ENCODE results near the gene GOT2.
"Not testable (repeated sequence)": the region's sequence is repeated elsewhere in the genome, so short reads cannot be mapped to it uniquely, and the experiment has no call there.

The GOT2 gene

DNA sequence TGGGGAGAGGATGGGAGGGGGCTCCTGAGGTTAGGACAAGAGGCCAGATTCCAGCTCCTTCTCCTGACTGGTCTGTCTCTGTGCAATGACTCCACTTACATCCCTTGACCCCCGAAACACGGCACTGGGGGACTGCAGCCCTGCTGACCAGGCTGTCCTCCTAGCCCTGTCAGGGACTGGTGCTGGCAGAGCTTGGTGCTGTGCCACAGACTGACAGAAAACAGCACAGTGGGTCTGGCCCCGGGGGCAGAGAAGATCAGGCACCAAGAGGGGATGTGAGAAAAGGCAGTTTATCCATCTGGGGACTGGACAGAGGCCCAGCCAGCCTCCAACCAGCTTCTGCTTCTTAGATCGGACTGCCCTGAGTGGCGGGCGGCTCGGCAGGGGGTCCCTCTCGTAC is 68.9 kb downstream of the GOT2 start:
- H3K27ac ChIP-seq = no peak overlapping the region
- TF ChIP-seq, protein P1, sequence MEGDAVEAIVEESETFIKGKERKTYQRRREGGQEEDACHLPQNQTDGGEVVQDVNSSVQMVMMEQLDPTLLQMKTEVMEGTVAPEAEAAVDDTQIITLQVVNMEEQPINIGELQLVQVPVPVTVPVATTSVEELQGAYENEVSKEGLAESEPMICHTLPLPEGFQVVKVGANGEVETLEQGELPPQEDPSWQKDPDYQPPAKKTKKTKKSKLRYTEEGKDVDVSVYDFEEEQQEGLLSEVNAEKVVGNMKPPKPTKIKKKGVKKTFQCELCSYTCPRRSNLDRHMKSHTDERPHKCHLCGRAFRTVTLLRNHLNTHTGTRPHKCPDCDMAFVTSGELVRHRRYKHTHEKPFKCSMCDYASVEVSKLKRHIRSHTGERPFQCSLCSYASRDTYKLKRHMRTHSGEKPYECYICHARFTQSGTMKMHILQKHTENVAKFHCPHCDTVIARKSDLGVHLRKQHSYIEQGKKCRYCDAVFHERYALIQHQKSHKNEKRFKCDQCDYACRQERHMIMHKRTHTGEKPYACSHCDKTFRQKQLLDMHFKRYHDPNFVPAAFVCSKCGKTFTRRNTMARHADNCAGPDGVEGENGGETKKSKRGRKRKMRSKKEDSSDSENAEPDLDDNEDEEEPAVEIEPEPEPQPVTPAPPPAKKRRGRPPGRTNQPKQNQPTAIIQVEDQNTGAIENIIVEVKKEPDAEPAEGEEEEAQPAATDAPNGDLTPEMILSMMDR (conservative IDR thresholded peaks at IDR 0.05) = no peak
- TF ChIP-seq ZFX (IDR thresholded peaks at IDR 0.05) = no peak

DNA sequence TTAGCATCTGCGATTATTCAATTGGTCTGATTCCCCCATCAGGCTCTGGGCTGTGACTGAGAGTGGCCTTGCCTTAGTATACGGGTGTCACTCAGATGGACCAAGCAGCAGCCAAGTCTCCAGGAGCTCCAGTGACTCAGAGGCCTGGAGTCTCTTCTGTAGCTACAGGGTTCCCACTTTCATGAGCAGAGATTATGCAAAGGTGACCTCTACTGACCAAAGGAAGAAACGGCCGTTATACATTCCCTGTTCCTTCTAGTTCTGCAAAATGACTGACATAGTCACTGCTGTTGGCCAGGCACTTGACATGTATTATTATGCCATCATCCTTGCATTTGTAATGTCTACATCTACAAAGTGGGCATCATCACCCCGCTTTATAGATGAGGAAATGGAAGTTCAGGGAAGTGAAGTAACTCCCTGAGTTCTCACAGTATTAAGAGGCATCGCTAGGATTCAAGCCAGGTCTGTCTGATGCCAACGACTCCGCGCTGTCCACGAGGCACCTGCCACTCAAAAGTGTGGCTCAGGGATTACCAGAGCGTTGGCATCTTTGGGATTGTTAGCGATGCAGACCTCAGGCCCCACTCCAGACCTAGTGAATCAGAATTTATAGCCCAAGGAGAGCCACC is 72.8 kb downstream of the GOT2 start:
- TF ChIP-seq, protein P1 (conservative IDR thresholded peaks at IDR 0.05) = peak; percentile 84
- no peak for TF ChIP-seq ZFX (IDR thresholded peaks at IDR 0.05)

DNA sequence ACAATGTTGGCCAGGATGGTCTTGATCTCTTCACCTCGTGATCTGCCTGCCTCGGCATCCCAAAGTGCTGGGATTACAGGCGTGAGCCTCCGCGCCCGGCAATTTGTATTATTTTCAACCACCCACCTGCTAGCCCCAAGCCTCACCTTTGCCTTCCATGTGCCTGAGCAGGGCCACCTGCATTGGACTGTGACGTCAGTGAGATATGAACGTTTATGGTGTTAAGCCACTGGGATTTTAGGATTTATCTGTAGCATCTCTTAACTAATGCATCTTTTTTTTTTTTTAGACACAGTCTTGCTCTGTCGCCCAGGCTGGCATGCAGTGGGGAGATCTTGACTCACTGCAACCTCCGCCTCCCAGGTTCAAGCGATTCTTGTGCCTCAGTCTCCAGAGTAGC is 74.2 kb downstream of the GOT2 start:
- H3K27ac ChIP-seq = not testable (repeated sequence)

More for the DNA sequence above, 72.8 kb downstream of the GOT2 start:
- no peak overlapping the region for H3K27ac ChIP-seq

DNA sequence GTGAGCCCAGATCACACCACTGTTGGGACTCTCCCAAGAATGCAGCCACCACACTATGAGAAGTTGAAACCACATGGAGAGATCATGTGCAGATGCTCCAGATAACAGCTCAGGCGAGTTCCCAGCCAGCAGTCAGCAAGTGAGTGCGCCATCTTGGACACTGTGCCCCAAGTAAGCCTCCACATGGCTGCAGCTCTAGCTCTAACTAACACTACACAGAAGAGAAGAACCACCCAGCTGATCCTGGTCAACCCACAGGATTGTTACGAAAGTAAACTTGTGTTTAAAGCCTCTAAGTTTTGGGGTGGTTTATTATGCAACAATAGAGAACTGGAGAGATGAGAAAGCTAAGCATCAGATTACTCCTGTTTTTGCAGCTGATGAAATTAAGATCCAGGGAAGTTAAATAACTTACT is 75.3 kb downstream of the GOT2 start:
- TF ChIP-seq, protein P1 (conservative IDR thresholded peaks at IDR 0.05) = no peak
- H3K27ac ChIP-seq = no peak overlapping the region
